HepG2 (cell line): ENCODE data around the gene PRKD2. TPM values are rescaled to one million over a fixed set of nuclear protein-coding genes. Genes with fewer than 3 reads are reported as not detected.

Source experiments
- ARNT ChIP-seq: fragments of 450-650 bp; IDR thresholded peaks from 2 replicates; pipeline ENCODE4 v1.6.1; 2017
- ATF7-NPFF ChIP-seq: sonication (generic); formaldehyde crosslinking; IDR thresholded peaks from 2 replicates; pipeline ENCODE4 v1.8.1; 2023; ENCODE audit warnings: mild to moderate bottlenecking, low read depth, missing genetic modification reagents, moderate library complexity
- CCAR2 ChIP-seq: fragments of 200-400 bp; formaldehyde crosslinking; optimal IDR thresholded peaks from 2 replicates; pipeline ENCODE3; 2018; ENCODE audit warnings: low read depth, mild to moderate bottlenecking, low read length, moderate library complexity
- DR1 ChIP-seq: sonication (generic); formaldehyde crosslinking; IDR thresholded peaks from 2 replicates; pipeline ENCODE4 v1.8.0; 2021; ENCODE audit warnings: mild to moderate bottlenecking, missing genetic modification reagents, inconsistent platforms
- FOXK2 ChIP-seq: fragments of 450-650 bp; IDR thresholded peaks from 2 replicates; pipeline ENCODE4 v1.6.1; 2016
- JUNB ChIP-seq: sonication (generic); formaldehyde crosslinking; IDR thresholded peaks from 2 replicates; pipeline ENCODE4 v1.8.0; 2022; ENCODE audit warnings: missing genetic modification reagents, mild to moderate bottlenecking, borderline replicate concordance
- MZF1 ChIP-seq: sonication (generic); formaldehyde crosslinking; IDR thresholded peaks from 2 replicates; pipeline ENCODE4 v1.8.1; 2023; ENCODE audit warnings: mild to moderate bottlenecking, missing genetic modification reagents, borderline replicate concordance
- NCOA1 ChIP-seq: sonication (generic); formaldehyde crosslinking; IDR thresholded peaks from 2 replicates; pipeline ENCODE4 v1.9.0; 2021; ENCODE audit warnings: missing genetic modification reagents
- NPAS2 ChIP-seq: sonication (generic); formaldehyde crosslinking; IDR thresholded peaks from 2 replicates; pipeline ENCODE4 v1.8.0; 2022; ENCODE audit warnings: mild to moderate bottlenecking, missing genetic modification reagents, borderline replicate concordance
- REL ChIP-seq: sonication (generic); formaldehyde crosslinking; conservative IDR thresholded peaks from 2 replicates; pipeline ENCODE4 v1.8.0; 2022; ENCODE audit warnings: mild to moderate bottlenecking, missing genetic modification reagents, moderate library complexity
- SIX1 ChIP-seq: sonication (generic); formaldehyde crosslinking; IDR thresholded peaks from 2 replicates; pipeline ENCODE4 v1.4.0; 2020; ENCODE audit warnings: missing genetic modification reagents, borderline replicate concordance
- TOPORS ChIP-seq: sonication (generic); formaldehyde crosslinking; IDR thresholded peaks from 2 replicates; pipeline ENCODE4 v1.8.0; 2023; ENCODE audit warnings: mild to moderate bottlenecking, missing genetic modification reagents
- ZBED4 ChIP-seq: sonication (generic); formaldehyde crosslinking; IDR thresholded peaks from 2 replicates; pipeline ENCODE4 v1.4.0; 2020; ENCODE audit warnings: missing genetic modification reagents, borderline replicate concordance
- ZC3H13 ChIP-seq: sonication (generic); formaldehyde crosslinking; IDR thresholded peaks from 2 replicates; pipeline ENCODE4 v1.8.1; 2023; ENCODE audit warnings: mild to moderate bottlenecking, missing genetic modification reagents, moderate library complexity
- ZHX2 ChIP-seq, 2 experiments: sonication (generic) in 1 of 2; formaldehyde crosslinking in 1 of 2; IDR thresholded peaks; 2 replicates each; pipeline versions ENCODE4 v1.6.1 to v1.9.0; 2014 to 2022; ENCODE audit warnings: antibody characterized with exemption in 1 of 2, borderline replicate concordance in 1 of 2, inconsistent platforms in 1 of 2, low read depth in 1 of 2, missing genetic modification reagents in 1 of 2
- ZNF12 ChIP-seq: sonication (generic); formaldehyde crosslinking; IDR thresholded peaks from 2 replicates; pipeline ENCODE4 v1.5.0; 2020; ENCODE audit warnings: missing genetic modification reagents
- ZNF354B ChIP-seq: sonication (generic); formaldehyde crosslinking; IDR thresholded peaks from 2 replicates; pipeline ENCODE4 v1.8.0; 2022; ENCODE audit warnings: mild to moderate bottlenecking, missing genetic modification reagents
- ZNF549 ChIP-seq: sonication (generic); formaldehyde crosslinking; IDR thresholded peaks from 2 replicates; pipeline ENCODE4 v1.5.0; 2020; ENCODE audit warnings: missing genetic modification reagents
- ZNF788 ChIP-seq: sonication (generic); formaldehyde crosslinking; IDR thresholded peaks from 2 replicates; pipeline ENCODE4 v1.5.0; 2020; ENCODE audit warnings: mild to moderate bottlenecking, missing genetic modification reagents, borderline replicate concordance
- polyA plus RNA-seq, 8 experiments: library from polyadenylated mRNA; depleted of rRNA in 3 of 8; stranded (reverse) in 7 of 8; unstranded in 1 of 8; fragments of >200 nt; fragmentation: Illumina TruSeq in 4 of 8; extraction: Trizol in 4 of 8; gene quantifications; 2 replicates each; pipeline versions ENCODE4 v1.2.1 to v1.2.3, GENCODE V29; 2011 to 2016; ENCODE audit warnings: low read depth in 4 of 8, missing spikeins in 1 of 8, mixed read lengths in 1 of 8; ENCODE audit not compliant: insufficient read depth in 1 of 8
- total RNA-seq, 5 experiments: library from RNA; depleted of rRNA; stranded (reverse); fragments of >200 nt; fragmentation: Illumina TruSeq; extraction: Trizol; gene quantifications; 2 replicates each; pipeline ENCODE4 v1.2.3, GENCODE V29; 2016; ENCODE audit warnings: low read depth in 1 of 5

The PRKD2 gene
- total and polyA plus RNA-seq, 2 of the 13 experiments (the other 11 are each of a cell fraction or from before 2014, with no cell fraction given): 6.7 to 7.3 TPM

- no peak for TF ChIP-seq ZHX2 (IDR thresholded peaks at IDR 0.05; ENCODE audit: low read depth)
- no peak for TF ChIP-seq ZHX2 (CRISPR knock-in tag; IDR thresholded peaks at IDR 0.05; ENCODE audit: borderline replicate concordance)
- TF ChIP-seq ZNF788 (CRISPR knock-in tag): no peak
- TF ChIP-seq MZF1: no peak
- TF ChIP-seq SIX1 (CRISPR knock-in tag): no peak
- TF ChIP-seq NCOA1 (CRISPR knock-in tag): no peak
- TF ChIP-seq CCAR2: no peak
- TF ChIP-seq ZC3H13: 0 out of 2 replicates have a peak, but pooled peaks have one; percentile 50
- no peak for TF ChIP-seq ZNF12
- no peak for TF ChIP-seq REL (CRISPR knock-in tag)
- TF ChIP-seq TOPORS: no peak
- no peak for TF ChIP-seq JUNB (CRISPR knock-in tag)
- TF ChIP-seq ZNF549 (CRISPR knock-in tag): no peak
- no peak for TF ChIP-seq NPAS2 (CRISPR knock-in tag)
- no peak for TF ChIP-seq ZNF354B (CRISPR knock-in tag)
- no peak for TF ChIP-seq ZBED4
- TF ChIP-seq ATF7-NPFF (CRISPR knock-in tag): no peak
- TF ChIP-seq FOXK2: no peak
- TF ChIP-seq DR1 (CRISPR knock-in tag): no peak
- no peak for TF ChIP-seq ARNT
These were observed 791 bp downstream of the PRKD2 start (continued) for GRCh38 chr19:46715975-46716671.
